Panc1 (cell line): ENCODE results near the gene TMC7.

Experiments used
- POLR2AphosphoS5 ChIP-seq: IDR thresholded peaks from 2 replicates; pipeline ENCODE4 v1.6.1; 2012; ENCODE audit warnings: mild to moderate bottlenecking, low read depth, low read length, moderate library complexity
- TCF7L2 ChIP-seq: IDR thresholded peaks from 2 replicates; pipeline ENCODE4 v1.6.1; 2011; ENCODE audit warnings: mild to moderate bottlenecking, low read depth, low read length, inconsistent platforms
- TF ChIP-seq, protein P1 (sequence below): fragments of 450-650 bp; IDR thresholded peaks from 2 replicates; pipeline ENCODE4 v1.5.1; 2017; ENCODE audit warnings: mild to moderate bottlenecking

- TF ChIP-seq, protein P1, sequence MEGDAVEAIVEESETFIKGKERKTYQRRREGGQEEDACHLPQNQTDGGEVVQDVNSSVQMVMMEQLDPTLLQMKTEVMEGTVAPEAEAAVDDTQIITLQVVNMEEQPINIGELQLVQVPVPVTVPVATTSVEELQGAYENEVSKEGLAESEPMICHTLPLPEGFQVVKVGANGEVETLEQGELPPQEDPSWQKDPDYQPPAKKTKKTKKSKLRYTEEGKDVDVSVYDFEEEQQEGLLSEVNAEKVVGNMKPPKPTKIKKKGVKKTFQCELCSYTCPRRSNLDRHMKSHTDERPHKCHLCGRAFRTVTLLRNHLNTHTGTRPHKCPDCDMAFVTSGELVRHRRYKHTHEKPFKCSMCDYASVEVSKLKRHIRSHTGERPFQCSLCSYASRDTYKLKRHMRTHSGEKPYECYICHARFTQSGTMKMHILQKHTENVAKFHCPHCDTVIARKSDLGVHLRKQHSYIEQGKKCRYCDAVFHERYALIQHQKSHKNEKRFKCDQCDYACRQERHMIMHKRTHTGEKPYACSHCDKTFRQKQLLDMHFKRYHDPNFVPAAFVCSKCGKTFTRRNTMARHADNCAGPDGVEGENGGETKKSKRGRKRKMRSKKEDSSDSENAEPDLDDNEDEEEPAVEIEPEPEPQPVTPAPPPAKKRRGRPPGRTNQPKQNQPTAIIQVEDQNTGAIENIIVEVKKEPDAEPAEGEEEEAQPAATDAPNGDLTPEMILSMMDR: no peak
- TF ChIP-seq POLR2AphosphoS5: no peak
- no peak for TF ChIP-seq TCF7L2
These were observed 83.2 kb downstream of the TMC7 start for GRCh38 chr16:19066988-19067348.
